Endometrial microvascular endothelial cells (primary cell): ENCODE measurements around the gene VENTX. TPM values are rescaled to one million over a fixed set of nuclear protein-coding genes. Genes with fewer than 3 reads are reported as not detected.
"Not testable (repeated sequence)": the region's sequence is repeated elsewhere in the genome, so short reads cannot be mapped to it uniquely, and the experiment has no call there.

Experiments used
- in situ Hi-C: cut with HindIII; loops from 2 replicates; pipeline ENCODE4 v1.10.0; 2017; ENCODE audit warnings: low sequenced_read_pairs, low pct_unique_long_range_greater_than_20kb; ENCODE audit errors: inconsistent ontology term
- total RNA-seq: library from RNA; depleted of rRNA; stranded (reverse); fragments of >200 nt; gene quantifications from one replicate; pipeline ENCODE4 v1.2.3, GENCODE V29; 2015; ENCODE audit errors: inconsistent ontology term

Gene VENTX
- total RNA-seq, 1 donor from 2014 or later: not detected

GRCh38 chr10:133265052-133265451, 27.4 kb downstream of the VENTX start:
- in situ Hi-C loops: not testable (repeated sequence)

GRCh38 chr10:133266056-133266795, 28.6 kb downstream of the VENTX start:
- in situ Hi-C loops: no loop called here

- in situ Hi-C loops: no loop called here
Measured at GRCh38 chr10:133267293-133267692, 29.6 kb downstream of the VENTX start.

GRCh38 chr10:133267829-133268228, 30.2 kb downstream of the VENTX start:
- in situ Hi-C loops: no loop called here

GRCh38 chr10:133268532-133268931, 30.9 kb downstream of the VENTX start:
- in situ Hi-C loops: no loop called here

GRCh38 chr10:133269367-133269766, 31.7 kb downstream of the VENTX start:
- in situ Hi-C loops: no loop called here

GRCh38 chr10:133270204-133270603, 32.5 kb downstream of the VENTX start:
- in situ Hi-C loops: no loop called here

- in situ Hi-C loops: no loop called here
Measured at GRCh38 chr10:133270773-133271297, 33.2 kb downstream of the VENTX start.

- in situ Hi-C loops: no loop called here
Measured at GRCh38 chr10:133271521-133272300, 34.1 kb downstream of the VENTX start.

- in situ Hi-C loops: no loop called here
Measured at GRCh38 chr10:133272301-133272963, 34.8 kb downstream of the VENTX start.

GRCh38 chr10:133272964-133273420, 35.3 kb downstream of the VENTX start:
- in situ Hi-C loops: no loop called here

GRCh38 chr10:133273534-133274143, 36.0 kb downstream of the VENTX start:
- in situ Hi-C loops: no loop called here

- in situ Hi-C loops: no loop called here
Measured at GRCh38 chr10:133274751-133275683, 37.4 kb downstream of the VENTX start.

- in situ Hi-C loops: no loop called here
Measured at GRCh38 chr10:133275684-133276092, 38.0 kb downstream of the VENTX start.

GRCh38 chr10:133276100-133276434, 38.4 kb downstream of the VENTX start:
- in situ Hi-C loops: no loop called here

- in situ Hi-C loops: no loop called here
Measured at GRCh38 chr10:133276435-133277201, 39.0 kb downstream of the VENTX start, which contains the start of gene ADAM8. ADAM8 (minus strand) TSS chr10:133276868; CDS start chr10:133276817, 51 bp downstream.

- in situ Hi-C loops: no loop called here
Measured at GRCh38 chr10:133277277-133277992, 39.8 kb downstream of the VENTX start.
